ENCODE measurements around the gene ZDHHC9. TPM values are rescaled to one million over a fixed set of nuclear protein-coding genes. Genes with fewer than 3 reads are reported as not detected.
A peak's percentile ranks its signal among the peaks of the same experiment; 100 is the strongest.

Gene ZDHHC9
- total RNA-seq, 2 donors from 2014 or later, result 12.7 to 12.9 TPM

DNA sequence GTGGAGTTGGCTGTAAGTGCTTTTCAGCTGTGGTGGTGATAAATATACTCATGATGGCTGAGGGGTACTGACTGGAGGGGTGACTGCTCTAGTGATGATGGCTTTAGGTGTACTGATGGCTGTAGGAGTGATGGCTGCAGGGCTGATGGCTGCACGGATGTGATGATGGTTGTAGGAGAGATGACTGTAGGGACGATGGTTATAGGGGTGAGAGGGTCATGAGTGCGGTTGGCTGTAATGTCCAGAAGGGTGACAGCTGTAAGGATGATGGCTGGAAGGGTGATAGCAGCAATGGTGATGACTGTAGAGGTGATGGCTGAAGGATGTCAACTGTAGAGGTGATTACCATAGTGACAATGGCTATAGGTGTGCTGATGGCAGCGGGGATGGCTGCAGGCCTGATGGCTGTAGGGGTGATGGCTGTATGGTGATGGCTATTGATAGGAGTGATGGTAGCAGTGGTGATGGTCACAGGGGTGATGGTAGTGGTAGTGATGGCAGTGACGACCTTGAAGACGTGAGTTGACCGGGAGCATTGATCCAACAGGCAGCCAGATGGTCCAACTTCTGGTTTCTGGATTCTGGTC, 64.5 kb downstream of the ZDHHC9 start:
- Histone ChIP-seq H3K36me3 (replicated peaks in 1 of 2; ENCODE audit: insufficient read depth in 1 of 2, low read depth in 2 of 2) (no peaks in the 10 kb centered on the region), H3K4me3 (no peak overlapping the region), H3K9me3 (no peaks in the 10 kb centered on the region), H3K27me3 (no peaks in the 10 kb centered on the region), H3K27ac (peak overlapping the region in 1 of 4 donors; percentile 41), H3K4me1 (no peaks in the 10 kb centered on the region)
- DNase-seq (no peak), ATAC-seq (no peak)
- 60 to 73% methylated on average over 7 of the region's 7 CpGs for WGBS, 2 donors
- intact Hi-C loops (cut with DNase I), result no loop called here
- no peak for TF ChIP-seq POLR2A (IDR thresholded peaks at IDR 0.05)
- TF ChIP-seq, protein P1, sequence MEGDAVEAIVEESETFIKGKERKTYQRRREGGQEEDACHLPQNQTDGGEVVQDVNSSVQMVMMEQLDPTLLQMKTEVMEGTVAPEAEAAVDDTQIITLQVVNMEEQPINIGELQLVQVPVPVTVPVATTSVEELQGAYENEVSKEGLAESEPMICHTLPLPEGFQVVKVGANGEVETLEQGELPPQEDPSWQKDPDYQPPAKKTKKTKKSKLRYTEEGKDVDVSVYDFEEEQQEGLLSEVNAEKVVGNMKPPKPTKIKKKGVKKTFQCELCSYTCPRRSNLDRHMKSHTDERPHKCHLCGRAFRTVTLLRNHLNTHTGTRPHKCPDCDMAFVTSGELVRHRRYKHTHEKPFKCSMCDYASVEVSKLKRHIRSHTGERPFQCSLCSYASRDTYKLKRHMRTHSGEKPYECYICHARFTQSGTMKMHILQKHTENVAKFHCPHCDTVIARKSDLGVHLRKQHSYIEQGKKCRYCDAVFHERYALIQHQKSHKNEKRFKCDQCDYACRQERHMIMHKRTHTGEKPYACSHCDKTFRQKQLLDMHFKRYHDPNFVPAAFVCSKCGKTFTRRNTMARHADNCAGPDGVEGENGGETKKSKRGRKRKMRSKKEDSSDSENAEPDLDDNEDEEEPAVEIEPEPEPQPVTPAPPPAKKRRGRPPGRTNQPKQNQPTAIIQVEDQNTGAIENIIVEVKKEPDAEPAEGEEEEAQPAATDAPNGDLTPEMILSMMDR (IDR thresholded peaks at IDR 0.05), result no peak

DNA sequence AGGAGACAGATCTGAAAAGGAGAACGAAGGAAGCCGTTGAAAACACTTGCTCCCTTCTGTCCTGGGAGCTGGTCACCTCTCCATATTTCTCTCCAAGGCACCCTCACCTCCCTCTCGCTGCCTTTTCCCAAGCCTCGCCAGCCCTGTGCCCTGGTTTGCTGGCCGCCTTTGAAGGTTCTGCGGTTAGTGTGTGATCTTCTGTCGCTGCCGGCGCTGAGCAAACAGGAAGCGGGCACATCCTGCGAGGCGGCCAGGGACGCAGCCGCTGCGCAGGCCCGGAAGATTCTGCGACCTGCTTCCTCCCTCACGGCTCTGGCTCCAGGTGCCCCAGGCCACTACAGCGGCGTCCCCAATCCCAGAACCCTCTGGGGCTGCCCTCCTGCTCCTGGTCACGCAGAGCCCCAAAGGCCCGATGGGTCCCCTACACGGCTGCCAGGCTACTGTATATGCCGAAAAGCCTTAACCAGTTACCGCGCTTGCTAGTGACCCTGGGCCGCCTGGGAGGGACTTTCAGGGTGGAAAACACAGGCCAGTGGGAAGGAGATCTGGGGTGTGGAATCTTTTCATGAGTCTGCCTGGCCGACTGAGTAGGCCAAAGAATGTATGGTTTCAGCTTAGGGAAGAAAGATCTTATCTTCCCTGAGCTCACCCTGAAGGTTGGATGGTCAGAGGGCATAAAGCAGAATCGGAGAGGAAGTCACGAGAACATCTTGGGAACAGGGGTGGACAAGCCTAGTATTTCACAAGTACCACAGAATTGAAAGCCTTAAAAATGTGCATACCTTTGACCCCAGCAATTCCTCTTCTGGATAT, 66.3 kb downstream of the ZDHHC9 start:
- intact Hi-C loops (cut with DNase I), result no loop called here
- no peak for ATAC-seq
- Histone ChIP-seq H3K4me1 (no peaks in the 10 kb centered on the region), H3K27ac (peak overlapping the region in 2 of 4 donors; percentile 40 to 66), H3K36me3 (replicated peaks in 1 of 2; ENCODE audit: insufficient read depth in 1 of 2, low read depth in 2 of 2) (no peaks in the 10 kb centered on the region), H3K4me3 (no peak overlapping the region), H3K9me3 (no peaks in the 10 kb centered on the region), H3K27me3 (no peaks in the 10 kb centered on the region)
- 30 to 59% methylated on average over 5 to 29 of the region's 30 CpGs for WGBS, 2 donors
- TF ChIP-seq POLR2A (IDR thresholded peaks at IDR 0.05), result peak in 1 of 3 donors; percentile 22
- TF ChIP-seq, protein P1 (IDR thresholded peaks at IDR 0.05), result no peak
- DNase-seq, result peak in 2 of 4 donors; percentile 37 to 53

DNA sequence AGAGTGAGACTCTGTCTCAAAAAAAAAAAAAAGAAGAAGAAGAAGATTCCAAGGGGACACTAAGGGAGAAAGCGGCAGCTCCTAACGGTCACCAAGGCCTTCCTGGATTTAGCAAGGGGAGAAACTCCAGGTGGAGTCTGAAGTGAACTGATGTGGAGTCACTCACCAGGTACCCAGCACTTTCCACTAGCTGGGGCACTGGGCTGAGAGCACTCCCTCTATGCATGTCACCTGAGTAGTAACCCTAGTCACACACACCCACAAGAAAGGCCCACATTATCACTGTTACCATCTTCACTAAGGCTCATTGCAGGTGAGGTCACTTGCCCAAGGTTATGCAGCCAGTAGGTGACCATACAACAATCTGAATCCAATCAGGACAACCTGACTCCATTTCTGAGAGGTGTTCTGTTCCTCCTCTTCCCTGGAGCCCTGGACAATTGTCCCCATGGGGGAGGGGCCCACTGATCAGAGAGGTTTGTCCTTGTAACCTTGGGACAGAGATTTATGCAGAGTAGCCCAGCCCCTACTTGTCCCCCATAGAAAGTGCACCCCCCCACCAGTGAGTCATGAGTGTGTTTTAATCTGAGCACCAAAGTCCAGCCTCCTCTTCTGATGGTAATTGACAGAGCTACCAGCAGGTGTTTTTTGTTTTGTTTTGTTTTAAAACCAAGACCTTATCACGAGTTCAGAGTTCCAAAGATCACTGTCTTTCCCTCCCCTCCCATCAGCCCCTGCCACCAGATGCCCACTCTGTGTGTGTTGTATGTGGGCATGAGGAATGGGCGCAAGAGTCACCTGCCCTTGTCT, 69.8 kb downstream of the ZDHHC9 start:
- Histone ChIP-seq H3K9me3 (no peaks in the 10 kb centered on the region), H3K4me1 (no peaks in the 10 kb centered on the region), H3K36me3 (replicated peaks in 1 of 2; ENCODE audit: insufficient read depth in 1 of 2, low read depth in 2 of 2) (no peaks in the 10 kb centered on the region), H3K4me3 (no peak overlapping the region), H3K27me3 (no peaks in the 10 kb centered on the region), H3K27ac (peak overlapping the region in 1 of 4 donors; percentile 45)
- no peak for TF ChIP-seq POLR2A (IDR thresholded peaks at IDR 0.05)
- TF ChIP-seq, protein P1 (IDR thresholded peaks at IDR 0.05), result no peak
- ATAC-seq (no peak), DNase-seq (no peak)
- WGBS, 2 donors, result 68 to 79% methylated on average over 4 of the region's 4 CpGs
- intact Hi-C loops (cut with DNase I), result no loop called here

DNA sequence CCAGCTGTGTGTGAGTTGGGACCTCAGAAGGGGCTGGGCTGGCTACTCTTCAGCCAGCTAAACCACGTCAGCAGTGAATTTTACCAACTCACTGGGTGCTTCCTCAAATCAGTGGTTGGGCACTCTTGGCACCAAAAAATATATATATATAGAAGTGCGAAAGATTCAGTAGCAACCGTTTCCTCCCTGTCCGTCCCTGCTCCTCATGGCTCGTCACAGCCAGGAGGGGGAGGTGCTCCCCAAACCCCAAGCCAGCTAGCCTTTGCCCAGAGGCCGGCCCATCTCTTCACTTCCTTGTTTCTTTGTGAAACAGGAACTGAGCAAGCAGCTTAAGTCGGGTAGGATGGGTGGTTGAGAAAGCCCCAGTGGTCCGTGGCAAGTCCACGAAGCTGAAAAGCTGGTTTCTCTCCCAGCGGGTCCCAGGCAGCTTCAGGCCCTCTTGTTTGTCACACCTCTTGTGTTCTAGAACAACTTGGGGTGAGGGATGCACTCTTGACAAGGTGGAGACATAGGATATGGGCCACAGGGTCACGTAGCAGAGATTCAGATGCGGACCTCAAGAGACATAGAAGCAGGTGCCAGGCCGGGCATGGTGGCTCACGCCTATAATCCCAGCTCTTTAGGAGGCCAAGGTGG, 70.8 kb downstream of the ZDHHC9 start:
- no peaks in the 10 kb centered on the region for H3K36me3 ChIP-seq (replicated peaks in 1 of 2; ENCODE audit: insufficient read depth in 1 of 2, low read depth in 2 of 2)
- WGBS, 2 donors, result 77 to 83% methylated on average over 10 to 13 of the region's 14 CpGs
- peak overlapping the region in 1 of 4 donors; percentile 45 for H3K27ac ChIP-seq
- TF ChIP-seq, protein P1 (IDR thresholded peaks at IDR 0.05), result no peak
- TF ChIP-seq POLR2A (IDR thresholded peaks at IDR 0.05), result no peak
- no peaks in the 10 kb centered on the region for H3K27me3 ChIP-seq
- no peaks in the 10 kb centered on the region for H3K9me3 ChIP-seq
- intact Hi-C loops (cut with DNase I), result no loop called here
- no peak overlapping the region for H3K4me3 ChIP-seq
- no peaks in the 10 kb centered on the region for H3K4me1 ChIP-seq
- DNase-seq (peak in 2 of 4 donors; percentile 16 to 68), ATAC-seq (no peak)

All from body of pancreas (tissue), 4 donors.